Keratinocyte (primary cell): ENCODE data around the gene FLG.

Source experiments
- EZH2 ChIP-seq: IDR thresholded peaks from one replicate; pipeline ENCODE4 v1.6.1; 2012; ENCODE audit warnings: inconsistent platforms, mild to moderate bottlenecking, low read length, moderate library complexity
- TF ChIP-seq, protein P1 (sequence below), 3 experiments: IDR thresholded peaks in 1 of 3; conservative IDR thresholded peaks in 1 of 3; optimal IDR thresholded peaks in 1 of 3; 2 replicates in 2 of 3; 3 replicates in 1 of 3; pipeline versions ENCODE3 to v1.5.1; 2011; ENCODE audit warnings: low read length in 3 of 3, mild to moderate bottlenecking in 3 of 3, moderate library complexity in 2 of 3, control low read depth in 1 of 3, inconsistent platforms in 1 of 3; ENCODE audit not compliant: insufficient read depth in 2 of 3; ENCODE audit errors: extremely low read depth in 1 of 3

DNA sequence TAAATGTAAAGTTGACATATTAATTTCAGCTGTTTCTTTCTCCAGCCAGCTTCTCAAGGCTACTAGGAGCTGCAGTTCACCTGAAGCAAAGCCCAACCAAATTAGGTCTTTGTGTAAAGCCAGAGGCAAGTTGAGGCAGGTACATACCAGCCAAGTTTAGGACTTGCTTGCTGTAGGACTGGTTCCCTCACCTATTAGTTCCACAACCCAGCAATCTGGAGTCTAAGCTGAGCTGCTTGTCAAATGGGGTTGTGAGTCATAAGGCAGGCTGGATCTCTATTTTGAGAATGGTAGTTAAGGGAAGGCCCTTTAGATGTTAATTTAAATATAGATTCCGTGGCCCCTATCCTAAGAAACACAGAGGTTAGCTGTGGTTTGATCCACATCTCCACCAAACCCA lies 42.4 kb upstream of the FLG start:
- TF ChIP-seq, protein P1, sequence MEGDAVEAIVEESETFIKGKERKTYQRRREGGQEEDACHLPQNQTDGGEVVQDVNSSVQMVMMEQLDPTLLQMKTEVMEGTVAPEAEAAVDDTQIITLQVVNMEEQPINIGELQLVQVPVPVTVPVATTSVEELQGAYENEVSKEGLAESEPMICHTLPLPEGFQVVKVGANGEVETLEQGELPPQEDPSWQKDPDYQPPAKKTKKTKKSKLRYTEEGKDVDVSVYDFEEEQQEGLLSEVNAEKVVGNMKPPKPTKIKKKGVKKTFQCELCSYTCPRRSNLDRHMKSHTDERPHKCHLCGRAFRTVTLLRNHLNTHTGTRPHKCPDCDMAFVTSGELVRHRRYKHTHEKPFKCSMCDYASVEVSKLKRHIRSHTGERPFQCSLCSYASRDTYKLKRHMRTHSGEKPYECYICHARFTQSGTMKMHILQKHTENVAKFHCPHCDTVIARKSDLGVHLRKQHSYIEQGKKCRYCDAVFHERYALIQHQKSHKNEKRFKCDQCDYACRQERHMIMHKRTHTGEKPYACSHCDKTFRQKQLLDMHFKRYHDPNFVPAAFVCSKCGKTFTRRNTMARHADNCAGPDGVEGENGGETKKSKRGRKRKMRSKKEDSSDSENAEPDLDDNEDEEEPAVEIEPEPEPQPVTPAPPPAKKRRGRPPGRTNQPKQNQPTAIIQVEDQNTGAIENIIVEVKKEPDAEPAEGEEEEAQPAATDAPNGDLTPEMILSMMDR (optimal IDR thresholded peaks at IDR 0.05 in 1 of 3, IDR thresholded peaks at IDR 0.05 in 1 of 3, conservative IDR thresholded peaks at IDR 0.05 in 1 of 3; ENCODE audit: extremely low read depth in 1 of 3, insufficient read depth in 2 of 3, low read length in 3 of 3) = no peak
- no peak for TF ChIP-seq EZH2
